H1 (cell line): ENCODE results near the gene IDUA. TPM values are rescaled to one million over a fixed set of nuclear protein-coding genes. Genes with fewer than 3 reads are reported as not detected.

Experiments used
- EZH2 ChIP-seq: fragments of 200-600 bp; sonication (generic); IDR thresholded peaks from 2 replicates; pipeline ENCODE4 v1.7.1; 2012; ENCODE audit warnings: low read depth, mild to moderate bottlenecking, moderate library complexity, low read length, inconsistent platforms; ENCODE audit not compliant: severe bottlenecking
- PHF8 ChIP-seq: fragments of 200-600 bp; sonication (generic); conservative IDR thresholded peaks from 2 replicates; pipeline ENCODE4 v1.7.1; 2012; ENCODE audit warnings: low read depth, mild to moderate bottlenecking, inconsistent platforms, low read length, moderate library complexity
- TAF7 ChIP-seq: optimal IDR thresholded peaks from 2 replicates; pipeline ENCODE3; 2011; ENCODE audit warnings: low read depth, mild to moderate bottlenecking, inconsistent platforms, low read length, moderate library complexity, borderline replicate concordance
- TBP ChIP-seq: IDR thresholded peaks from 2 replicates; pipeline ENCODE4 v1.6.1; 2011; ENCODE audit warnings: low read depth, low read length, improper control_type of control experiment
- polyA plus RNA-seq, 7 experiments: library from polyadenylated mRNA; depleted of rRNA in 3 of 7; stranded (reverse) in 5 of 7; unstranded in 2 of 7; fragments of >200 nt in 5 of 7; fragments of 200-250 nt in 2 of 7; gene quantifications; 1 replicate in 5 of 7; 2 replicates in 1 of 7; 4 replicates in 1 of 7; pipeline versions ENCODE4 v1.2.1 to v1.2.3, GENCODE V29; 2011 to 2013; ENCODE audit warnings: missing spikeins in 2 of 7, mixed read lengths in 2 of 7
- total RNA-seq: library from RNA; stranded (reverse); fragmentation: NEBNext Ultra II Directional; extraction: Animal tissue kit (Norgen Biotek cat#: 25700); gene quantifications from 2 replicates; pipeline ENCODE4 v1.2.1, GENCODE V29; 2021

Gene IDUA
- total and polyA plus RNA-seq, 2 of the 8 experiments (the other 6 are each of a cell fraction or from before 2014, with no cell fraction given), result 2.8 to 4.8 TPM

DNA sequence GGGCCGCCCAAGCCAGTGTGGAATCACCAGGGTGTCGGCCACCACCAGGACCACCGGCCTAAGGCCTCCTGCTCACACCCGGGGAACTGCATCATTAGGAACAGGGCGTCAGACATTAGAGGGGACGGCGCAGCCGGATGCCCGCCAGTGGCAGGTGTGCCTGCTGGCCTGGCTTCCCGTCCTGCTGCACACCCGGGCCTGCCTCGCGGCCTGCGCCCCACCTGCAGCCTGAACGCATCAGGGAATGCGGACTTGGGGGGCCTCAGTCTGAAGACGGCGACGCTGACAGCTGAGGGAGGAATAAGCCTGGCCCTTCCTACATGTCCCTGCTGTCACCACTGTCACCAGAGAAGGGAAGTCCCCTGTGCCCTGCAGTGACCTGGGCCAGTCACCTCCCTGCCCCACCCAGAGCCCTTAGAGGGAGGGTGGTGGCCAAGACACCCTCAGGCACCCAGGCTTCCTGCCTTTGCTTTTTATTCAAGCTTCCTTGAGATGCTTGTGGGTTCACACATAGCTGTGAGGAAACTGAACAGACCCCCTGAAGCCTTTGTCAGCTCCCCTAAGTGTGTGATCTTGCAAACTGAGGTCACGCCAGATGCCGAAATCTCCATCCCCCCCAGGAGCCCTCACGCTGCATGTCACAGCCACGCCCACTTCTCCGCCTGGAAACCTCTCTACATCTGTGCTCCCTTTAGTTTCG, 16.6 kb upstream of the IDUA start (continued):
- no peak for TF ChIP-seq PHF8
- TF ChIP-seq TAF7, result no peak
- TF ChIP-seq EZH2, result no peak
- no peak for TF ChIP-seq TBP
